Hepatic stellate cell (primary cell): ENCODE data around the gene RNF222.
"Not testable (repeated sequence)": the region's sequence is repeated elsewhere in the genome, so short reads cannot be mapped to it uniquely, and the experiment has no call there.

Experiments
- DNase-seq: peaks from one replicate; pipeline ENCODE4 v3.0.0; 2011; ENCODE audit warnings: low spot score

The RNF222 gene

GRCh38 chr17:8410883-8411238 lies 13.2 kb upstream of the RNF222 start:
- no peak for DNase-seq

DNA sequence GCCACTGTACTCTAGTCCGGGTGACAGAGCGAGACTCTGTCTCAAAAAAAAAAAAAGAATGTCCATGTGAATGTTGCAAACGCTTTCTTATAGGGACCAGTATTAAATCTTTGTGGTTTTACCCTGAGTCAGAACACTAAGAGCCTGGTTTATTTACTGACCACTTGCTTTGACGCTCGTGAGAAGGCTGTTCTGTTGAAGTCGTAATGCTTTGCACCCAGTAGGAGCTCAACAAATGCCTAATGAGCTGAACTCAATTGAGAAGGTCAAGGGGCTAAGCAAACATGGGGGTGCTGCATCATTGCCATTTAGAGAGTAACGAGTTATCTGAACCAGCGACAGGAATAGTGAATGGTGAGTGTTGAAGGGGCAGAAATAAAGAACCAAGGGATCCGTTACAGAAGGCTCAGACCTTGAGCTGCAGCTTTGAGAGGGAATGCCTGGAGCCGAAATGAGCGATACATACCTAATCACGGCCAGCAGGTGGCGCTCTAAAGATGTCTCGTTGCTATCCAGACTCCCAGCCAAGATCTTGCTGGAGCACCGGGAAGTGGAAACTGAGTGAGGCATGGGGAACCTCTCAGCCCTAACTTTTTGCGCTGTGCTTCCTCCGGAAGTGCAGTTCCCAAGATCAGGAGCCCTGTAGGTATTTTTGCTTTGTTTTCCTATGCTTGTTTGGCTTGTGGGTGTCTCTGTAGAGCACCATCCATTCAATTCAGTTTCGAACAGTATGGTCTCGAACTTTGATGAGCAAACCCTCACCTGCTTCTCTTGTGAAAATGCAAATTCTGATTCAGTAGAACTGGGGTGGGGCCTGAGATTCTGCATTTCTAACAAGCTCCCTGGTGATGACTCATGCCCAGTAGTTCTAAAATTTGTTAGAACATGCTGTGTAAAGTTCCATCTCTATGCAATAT lies 12.6 kb upstream of the RNF222 start:
- peak; percentile 78 for DNase-seq

DNA sequence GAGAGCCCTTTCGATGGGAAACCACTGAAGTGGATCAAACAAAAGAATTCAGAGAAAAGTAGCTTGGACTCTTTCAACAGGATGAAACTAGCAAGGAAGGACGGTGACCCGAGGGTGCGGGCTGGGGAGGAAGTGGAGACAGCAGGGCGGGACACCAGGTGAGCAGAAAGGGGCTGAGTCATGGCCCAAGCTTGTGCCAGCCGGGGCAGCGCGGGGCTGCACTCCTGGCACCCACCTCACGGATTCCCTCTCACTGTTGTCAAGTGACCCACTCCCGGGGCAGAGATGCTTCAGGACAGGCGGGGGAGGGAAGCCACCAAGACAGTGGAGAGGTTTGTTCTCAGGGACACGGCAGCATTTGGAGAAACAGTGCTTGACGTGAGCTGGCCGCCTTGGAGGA lies 10.7 kb upstream of the RNF222 start:
- no peak for DNase-seq

- DNase-seq = no peak
Observed at GRCh38 chr17:8406174-8406573, 8.5 kb upstream of the RNF222 start.

DNA sequence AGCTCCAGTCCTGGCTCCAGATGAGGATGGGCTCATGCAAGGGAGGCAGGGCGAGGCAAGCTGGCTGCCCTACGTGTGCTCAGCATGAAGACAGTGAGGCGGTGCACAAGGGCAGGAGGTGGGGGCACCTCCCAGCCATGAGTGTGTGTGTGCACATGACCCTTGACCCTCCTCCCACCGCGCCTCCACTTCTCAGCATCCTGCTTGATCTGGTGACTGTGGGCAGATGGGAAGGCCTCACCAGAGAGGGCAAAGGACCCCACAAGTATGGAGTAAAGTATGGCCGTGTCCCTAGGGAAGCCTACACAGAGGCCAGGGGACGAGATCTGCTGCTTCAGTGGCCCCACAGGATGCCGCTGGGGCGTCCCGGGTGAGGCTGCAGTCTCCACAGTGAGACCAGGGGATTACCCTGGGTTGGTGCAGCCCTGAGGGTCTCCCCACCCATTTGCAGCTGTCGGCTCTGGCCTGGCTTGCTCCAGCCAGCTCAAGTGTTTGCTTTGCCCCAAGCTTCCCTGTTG lies 7.9 kb upstream of the RNF222 start:
- DNase-seq = no peak

GRCh38 chr17:8402921-8403536 lies 5.4 kb upstream of the RNF222 start:
- DNase-seq = no peak

GRCh38 chr17:8401107-8401506 lies 3.5 kb upstream of the RNF222 start:
- no peak for DNase-seq

GRCh38 chr17:8398980-8399379 lies 1.4 kb upstream of the RNF222 start:
- DNase-seq = no peak

DNA sequence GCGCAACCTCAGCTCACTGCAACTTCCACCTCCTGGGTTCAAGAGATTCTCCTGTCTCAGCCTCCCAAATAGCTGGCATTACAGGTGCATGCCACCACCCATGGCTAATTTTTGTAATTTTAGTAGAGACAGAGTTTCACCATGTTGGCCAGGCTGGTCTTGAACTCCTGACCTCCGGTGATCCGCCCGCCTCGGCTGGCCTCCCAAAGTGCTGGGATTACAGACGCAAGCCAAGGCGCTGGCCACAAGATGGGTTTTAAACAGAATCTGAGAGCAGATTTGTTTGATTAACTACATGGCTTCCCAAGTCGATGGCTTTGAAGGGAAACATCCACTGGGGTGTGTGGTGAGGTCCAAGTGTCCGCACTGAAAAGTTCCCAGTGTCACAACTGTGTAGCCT lies 3.1 kb downstream of the RNF222 start:
- DNase-seq = not testable (repeated sequence)

DNA sequence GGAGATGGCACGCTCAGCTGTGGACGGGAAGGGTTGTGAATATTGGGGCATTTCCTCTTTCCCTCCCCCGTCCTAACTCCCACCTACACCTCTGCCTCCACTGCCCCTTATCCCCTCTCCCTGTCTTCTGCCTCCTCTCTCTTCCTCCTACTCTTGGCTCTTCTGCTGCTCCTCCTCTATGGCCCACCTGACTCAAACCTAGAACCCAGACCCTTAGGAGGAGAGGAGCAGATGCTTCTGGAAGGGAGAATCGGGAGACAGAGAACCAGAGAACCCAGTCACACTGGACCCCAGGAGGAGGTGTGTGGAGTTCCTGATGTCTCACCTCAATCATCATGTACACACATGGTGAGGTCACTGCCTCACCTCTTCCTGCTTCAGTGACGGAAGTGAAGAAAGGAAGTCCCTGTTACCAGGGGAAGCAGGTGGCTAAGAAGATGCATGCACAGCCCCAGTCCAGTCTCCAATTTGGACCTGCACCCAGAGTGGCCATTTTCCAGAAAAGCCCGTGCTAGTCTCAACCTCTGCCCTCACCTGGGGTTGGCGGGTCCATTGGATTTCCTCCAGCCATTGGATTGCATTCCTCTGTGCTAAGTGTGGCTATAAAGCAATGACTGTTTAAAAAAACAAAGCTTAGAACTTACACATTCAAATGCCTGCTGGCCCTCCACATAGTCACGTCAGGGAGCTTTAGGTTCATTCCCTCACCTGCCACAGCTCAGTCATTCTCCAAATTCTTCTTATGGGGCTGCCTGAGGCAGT lies 4.0 kb downstream of the RNF222 start:
- no peak for DNase-seq

DNA sequence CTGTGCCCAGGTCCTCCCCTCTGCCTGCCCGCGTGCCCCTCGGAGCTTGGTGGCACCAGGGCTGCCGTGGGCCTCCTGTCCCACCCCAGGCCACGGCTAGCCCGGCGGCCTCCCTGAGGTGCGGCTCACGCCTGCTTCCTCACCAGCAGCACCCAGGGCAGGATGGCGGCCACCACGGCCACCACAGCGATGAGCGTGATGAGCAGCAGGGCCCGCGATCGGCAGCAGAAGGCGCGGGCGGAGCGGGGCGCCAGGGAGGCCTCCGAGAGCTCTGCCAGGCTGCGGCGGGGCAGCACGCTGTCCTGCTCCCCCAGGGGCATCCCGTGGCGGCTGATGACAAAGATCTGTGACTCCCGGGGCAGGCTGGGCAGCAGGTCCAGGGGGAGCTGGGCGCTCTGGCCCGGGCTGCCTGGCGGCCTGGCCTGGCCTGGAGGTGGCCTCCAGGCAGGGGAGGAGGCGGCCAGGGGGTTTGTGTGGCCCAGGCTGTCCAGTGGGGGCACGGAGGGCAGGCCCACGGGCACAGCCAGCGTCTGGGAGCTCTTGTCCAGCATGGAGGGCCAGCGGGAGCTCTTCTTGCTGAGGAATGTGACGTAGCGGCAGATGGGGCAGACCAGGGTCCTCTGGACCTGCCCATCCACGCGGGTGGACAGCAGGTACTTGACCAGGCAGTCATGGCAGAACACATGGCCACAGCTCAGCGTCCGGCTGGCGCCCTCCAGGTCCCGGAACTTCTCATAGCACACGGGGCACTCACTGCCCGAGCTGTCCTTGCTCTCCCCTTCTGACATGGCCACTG lies 4.8 kb downstream of the RNF222 start:
- DNase-seq = no peak

DNA sequence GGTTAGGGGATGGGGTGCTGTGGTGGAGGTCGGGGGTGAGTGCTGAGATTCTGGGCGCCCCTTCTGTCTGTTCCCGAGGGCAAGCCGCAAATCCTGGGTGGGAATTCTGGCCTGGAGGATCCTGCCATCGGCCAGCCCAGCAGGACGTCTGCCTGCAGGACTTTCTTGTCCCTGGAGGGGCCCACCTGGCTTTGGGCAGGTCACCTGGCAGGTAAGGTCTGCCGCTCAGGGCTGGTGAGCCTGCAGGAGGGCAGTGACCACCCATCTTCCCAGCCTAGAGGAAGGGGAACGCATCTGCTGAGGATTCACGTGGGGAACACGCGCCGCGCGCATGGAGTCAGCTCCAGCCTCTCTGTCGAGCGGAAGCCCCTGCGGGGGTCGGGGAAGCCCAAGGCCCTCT lies 5.4 kb downstream of the RNF222 start:
- no peak for DNase-seq

- no peak for DNase-seq
Observed at GRCh38 chr17:8391711-8392110, 5.9 kb downstream of the RNF222 start.

DNA sequence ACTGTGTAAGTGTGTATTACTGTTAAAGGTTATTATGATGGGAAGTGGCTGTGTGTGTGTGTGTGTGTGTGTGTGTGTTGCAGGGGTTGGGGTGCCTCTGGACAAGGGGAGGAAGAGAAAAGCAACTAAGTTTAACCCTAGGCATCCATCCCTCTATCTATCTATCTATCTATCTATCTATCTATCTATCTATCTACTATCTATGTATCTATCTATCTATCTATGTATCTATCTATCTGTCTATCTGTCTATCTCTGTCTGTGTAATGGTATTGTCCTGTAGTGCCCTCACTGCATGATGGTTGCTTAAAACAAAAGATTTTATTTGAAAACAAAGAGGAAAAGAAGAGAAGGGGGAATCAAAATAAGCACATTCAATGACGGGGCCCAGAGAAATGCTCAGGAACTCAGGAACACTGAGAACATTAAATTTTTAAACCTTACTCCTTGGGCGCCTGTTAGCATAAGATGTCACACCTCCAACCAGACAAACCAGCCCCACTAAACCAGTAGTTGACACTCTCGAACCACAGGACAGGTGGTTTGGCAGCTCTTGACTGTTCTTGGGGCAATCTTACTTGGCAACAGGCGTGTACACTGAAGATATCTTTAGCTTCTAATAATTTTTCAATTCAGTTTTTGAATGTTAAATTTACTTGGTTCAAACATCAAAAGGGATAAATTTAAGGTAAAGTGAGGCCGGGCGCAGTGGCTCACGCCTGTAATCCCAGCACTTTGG lies 9.5 kb downstream of the RNF222 start:
- no peak for DNase-seq

- DNase-seq = no peak
Observed at GRCh38 chr17:8386841-8387240, 10.8 kb downstream of the RNF222 start.

GRCh38 chr17:8384801-8385378 lies 12.7 kb downstream of the RNF222 start:
- DNase-seq = peak; percentile 86

- peak; percentile 97 for DNase-seq
Observed at GRCh38 chr17:8383143-8383822, 14.3 kb downstream of the RNF222 start, which contains the start of gene RPL26. RPL26 (minus strand) TSS chr17:8383193; CDS start chr17:8382310, 883 bp downstream.

GRCh38 chr17:8382880-8383142 lies 14.8 kb downstream of the RNF222 start:
- DNase-seq = peak; percentile 33

DNA sequence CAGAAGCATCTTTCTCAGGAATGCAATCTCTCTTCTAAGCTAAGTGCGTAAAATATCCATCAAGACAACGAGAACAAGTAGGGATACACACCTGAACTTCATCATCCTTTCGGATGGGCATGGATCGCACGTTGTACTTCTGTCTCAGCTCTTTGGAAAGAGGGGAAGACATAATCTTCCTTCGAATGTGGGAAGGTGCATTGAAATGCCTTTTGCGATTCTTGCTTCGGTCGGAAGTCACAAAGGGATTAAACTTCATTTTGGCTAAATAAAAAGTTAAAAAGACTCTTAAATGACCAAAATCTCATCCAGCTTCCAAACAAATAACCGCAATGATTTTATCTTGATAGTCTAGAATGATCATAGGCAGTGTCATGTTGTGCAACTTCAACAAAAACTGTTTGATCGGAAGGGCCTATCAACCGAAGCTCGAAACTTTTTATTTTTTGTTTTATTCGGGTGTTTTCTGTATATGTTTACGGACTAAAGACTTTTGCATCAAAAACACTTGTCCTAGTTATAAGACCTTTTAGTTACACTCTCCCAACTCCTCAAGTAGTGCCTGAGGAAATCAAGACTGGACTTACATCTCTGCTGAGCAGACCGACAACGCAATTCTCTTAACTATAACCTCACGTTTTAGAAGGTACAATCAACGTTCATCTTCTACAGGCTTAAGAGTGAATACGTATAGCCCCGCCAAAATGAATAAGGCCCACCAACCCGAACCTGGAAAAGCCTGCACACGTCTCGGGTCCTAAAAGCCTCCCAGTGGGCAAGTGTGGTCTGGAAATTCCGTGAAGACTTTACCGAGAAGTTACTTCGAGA lies 15.4 kb downstream of the RNF222 start:
- DNase-seq = no peak
